UCSD-AML1 (cell line): ENCODE measurements around the gene PRRG2.

Experiments used
- DNase-seq: peaks from one replicate; lab custom pipeline; 2025; ENCODE audit not compliant: unreplicated experiment; lab: John Stamatoyannopoulos, UW

PRRG2 gene

DNA sequence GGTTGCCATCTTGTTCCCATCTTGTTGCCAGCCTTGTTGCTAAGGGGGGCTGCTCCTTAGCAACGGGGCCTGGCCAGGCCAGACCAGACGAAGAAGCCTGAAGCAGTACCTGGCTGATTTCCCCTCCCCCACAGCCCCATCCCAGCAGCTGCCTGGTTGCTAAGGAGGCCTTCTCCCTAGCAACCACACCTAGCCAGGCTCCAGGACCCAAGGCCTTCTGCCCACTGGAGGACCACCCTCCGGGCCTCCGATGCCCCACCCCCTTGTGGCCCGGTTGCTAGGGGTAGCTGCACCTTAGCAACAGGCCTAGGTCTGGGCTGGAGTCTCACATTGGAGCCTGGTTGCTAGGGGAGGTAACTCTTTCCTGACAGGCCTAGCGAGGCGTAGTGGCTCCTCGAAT is 3.9 kb downstream of the PRRG2 start:
- DNase-seq = no peak

DNA sequence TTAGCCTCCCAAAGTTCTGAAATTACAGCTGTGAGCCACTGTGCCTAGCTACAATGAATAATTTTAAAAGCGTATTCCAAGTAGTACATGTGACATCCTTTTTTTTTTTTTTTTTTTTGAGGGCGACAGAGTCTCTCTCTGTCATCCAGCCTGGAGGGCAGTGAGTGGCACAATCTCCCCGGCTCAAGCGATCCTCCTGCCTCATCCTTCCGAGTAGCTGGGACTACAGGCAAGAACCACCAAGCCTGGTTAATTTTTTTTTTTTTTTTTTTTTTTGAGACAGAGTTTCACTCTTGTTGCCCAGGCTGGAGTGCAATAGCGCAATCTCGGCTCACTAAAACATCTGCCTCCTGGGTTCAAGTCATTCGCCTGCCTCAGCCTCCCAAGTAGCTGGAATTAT is 6.1 kb downstream of the PRRG2 start:
- no peak for DNase-seq

DNA sequence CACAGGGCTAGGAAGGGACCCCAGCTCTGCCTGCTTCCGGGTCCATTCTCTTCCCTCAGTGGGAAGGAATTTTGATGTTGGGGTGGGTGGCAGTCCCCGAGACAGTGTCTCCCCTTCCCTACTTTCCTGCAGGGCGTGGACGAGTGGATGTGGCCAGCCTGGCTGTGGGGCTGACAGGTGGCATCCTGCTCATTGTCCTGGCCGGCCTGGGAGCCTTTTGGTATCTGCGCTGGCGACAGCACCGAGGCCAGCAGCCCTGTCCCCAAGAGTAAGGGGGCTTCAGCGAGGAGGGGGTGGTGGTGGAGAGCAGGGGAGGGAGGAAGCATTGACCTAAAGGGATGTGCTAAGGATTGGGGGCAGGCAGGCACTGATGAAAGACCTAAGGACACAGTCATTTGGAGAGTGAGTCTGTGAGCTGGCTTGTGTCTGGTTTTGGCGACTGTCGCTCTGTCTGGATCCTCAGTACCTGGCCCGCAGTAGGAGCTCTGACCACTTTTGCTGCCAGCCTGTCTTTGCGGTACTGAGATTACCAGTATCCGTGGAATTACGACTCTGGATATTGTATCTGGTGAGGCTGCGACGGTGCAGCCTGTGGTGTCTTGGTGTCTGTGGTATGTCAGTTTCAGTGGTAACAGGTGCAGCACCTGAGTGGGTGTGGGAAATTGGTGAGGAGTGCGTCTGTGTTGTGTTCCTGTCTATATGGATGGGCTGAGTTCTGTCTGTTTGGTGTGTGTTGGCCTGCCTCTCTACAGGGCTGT is 7.4 kb downstream of the PRRG2 start:
- no peak for DNase-seq

DNA sequence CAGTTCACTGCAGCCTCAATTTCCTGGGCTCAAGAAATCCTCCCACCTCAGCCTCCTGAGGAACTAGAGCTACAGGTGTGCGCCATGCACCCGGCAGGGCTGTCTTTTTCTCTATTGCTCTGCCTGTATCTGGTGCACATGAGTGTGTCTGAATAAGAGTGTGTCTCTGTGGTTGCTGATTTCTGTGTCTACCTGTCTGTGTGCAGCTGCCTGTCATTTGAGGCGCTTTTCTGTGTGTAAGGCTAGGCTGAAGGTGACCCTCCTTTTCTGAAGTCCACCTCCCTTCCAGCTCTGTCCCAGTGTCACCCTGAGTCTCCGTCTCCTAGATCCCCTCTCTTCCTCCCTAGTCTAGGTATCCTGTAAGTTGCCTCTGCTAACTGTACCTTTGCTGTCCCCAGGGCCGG is 8.4 kb downstream of the PRRG2 start:
- no peak for DNase-seq

DNA sequence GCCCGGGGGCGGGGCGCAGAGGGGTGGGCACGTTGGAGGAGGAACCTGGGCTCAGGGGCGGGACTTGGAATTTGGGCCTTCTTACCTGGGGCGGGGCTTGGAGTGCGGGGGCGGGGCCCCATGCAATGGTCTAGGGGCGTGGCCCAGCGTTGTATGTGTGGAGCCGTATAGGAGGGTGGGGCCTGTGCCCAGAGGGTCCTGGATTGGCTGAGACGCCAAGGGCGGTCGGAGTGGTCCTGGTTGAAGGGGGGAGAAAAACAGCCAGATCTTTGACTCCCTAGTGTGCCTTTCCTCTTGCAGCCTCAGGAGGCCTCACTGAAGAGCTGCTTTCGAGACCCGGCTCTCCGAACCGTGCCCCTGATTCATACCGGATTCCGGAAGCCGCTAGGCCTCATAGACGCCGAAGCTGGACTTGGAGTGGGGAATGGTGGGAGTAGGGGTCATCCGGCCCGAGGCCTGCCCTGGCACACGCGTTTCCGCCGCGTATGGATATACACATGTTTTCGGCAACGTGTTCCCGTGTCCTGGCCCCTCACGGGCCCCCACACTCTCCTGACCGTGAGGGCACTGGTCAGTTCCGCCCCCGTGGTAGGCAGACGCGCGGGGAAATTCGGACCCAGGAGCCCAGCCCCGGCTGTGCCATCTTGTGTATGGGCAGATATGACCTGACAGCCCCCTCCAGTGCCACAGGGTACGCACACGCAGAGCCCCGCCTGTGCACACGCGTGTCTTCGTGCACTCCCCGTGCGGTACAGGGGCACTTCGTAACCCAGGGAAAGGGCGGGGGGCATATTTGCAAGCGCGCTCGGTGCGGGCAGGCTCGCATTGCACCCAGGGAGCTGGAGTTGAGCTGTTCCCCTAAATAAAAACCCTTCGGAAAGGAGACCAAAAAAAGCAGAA is 9.2 kb downstream of the PRRG2 start:
- DNase-seq = peak; percentile 97

DNA sequence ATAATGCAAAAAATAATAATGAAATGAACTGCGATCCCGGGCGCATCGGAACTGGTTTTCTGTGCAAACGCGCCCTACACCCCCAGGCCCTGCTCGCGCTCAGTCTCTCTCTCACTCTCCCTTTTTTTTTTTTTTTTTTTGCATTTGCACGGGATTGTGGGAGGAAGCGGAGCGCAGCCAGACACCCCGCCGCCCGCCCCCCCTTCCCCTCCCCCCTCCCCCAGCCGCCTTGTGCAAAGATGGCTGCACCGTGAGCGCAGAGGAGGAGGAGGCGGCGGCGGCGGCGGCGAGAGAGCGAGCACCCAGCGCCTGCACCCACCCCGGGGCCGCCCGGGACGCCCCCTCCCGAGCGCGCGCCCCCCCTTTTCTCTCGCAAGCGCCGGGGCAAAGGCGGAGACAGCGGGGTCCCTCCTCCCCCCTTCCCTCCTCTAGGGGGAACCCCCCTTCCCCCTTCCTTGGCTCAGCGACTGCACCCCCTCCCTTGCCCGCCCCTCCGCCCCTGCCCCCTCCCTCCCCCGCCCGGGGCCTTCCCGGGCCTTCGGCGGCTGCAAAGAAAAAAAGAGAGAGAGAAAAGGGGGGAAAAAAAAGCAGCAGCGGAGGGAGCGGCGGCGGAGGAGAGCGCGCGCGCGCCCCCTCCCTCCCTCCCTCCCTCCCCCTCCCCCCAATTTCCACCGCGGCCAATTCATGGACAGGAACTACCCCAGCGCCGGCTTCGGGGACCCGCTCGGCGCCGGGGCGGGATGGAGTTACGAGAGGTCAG is 10.0 kb downstream of the PRRG2 start, which contains the start of gene PRR12:
TSS of gene PRR12 (plus strand) at position 212 of the 760 bp plus-strand sequence. CDS start at position 685, 473 bp downstream.
- DNase-seq = peak; percentile 70

DNA sequence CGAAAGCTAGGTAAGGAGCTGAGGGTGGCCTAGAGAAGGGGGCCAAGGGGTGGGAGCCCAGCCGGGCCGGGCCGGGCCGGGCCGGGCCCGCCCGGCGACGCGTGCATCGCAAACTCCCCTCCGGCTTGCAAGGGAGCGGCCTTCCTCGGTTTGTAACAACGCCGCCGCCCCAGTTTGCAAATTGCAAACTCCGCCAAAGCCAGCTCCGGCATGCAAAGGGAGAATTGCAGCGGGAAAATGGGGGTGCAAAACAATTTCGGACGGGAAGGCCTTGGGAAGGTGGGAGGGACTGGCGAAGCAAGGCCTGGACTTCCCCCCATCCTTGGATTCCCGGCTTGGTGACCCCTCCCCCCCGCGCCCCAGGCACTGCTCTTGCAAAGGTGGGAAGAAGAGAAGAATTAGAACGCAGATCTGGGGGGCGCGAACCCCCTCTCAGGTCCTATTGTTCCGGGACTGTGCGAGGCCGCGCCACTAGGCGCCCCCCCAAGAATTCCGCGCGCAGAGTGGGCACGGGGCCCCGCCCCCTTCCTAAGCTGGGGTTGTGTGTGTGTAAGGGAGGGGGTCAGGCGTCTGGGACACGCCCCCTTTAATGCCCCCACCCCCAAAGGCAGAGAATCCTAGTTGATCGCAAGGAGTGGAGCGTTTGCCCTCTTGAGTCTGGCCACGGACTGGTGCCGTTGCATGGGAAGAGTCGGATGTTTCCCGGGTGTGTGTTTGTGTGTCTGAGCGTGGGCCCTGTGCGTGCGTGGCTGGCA is 10.8 kb downstream of the PRRG2 start:
- peak; percentile 55 for DNase-seq

DNA sequence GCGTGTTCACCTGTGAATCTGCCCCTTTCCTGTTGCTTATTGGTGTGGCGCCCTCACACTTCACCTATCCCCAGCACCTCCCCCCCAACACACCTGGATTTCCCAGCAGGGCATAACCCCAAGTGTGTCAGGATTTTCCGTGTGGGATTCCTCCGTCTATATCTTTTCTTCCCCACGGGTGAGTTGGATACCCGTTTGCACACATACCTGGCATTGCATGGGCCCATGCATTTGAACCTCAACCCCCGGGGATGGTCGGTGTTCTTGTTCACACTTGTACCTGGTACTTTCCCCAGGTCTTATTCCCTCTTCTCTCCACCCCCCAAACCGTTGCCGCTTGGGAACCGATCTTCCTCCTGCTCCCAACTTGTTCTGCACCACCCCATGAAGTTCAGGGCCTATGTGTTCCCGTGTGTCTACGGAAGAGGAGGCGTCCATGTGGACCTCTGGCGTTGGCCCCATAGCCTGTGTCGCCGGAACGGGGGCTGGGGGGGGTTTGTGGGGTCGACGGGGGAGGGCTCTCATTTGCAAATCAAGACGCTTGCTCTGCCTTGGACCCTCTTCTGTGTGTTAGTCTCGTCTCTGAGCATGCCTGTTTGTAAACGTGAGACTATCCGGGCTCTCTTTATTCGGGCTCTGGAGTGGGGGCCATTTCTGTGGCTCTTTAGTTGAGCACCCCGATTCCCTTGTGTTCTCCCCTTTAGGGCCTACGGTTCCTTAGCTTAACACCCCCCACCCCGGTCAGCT is 11.5 kb downstream of the PRRG2 start:
- no peak for DNase-seq

DNA sequence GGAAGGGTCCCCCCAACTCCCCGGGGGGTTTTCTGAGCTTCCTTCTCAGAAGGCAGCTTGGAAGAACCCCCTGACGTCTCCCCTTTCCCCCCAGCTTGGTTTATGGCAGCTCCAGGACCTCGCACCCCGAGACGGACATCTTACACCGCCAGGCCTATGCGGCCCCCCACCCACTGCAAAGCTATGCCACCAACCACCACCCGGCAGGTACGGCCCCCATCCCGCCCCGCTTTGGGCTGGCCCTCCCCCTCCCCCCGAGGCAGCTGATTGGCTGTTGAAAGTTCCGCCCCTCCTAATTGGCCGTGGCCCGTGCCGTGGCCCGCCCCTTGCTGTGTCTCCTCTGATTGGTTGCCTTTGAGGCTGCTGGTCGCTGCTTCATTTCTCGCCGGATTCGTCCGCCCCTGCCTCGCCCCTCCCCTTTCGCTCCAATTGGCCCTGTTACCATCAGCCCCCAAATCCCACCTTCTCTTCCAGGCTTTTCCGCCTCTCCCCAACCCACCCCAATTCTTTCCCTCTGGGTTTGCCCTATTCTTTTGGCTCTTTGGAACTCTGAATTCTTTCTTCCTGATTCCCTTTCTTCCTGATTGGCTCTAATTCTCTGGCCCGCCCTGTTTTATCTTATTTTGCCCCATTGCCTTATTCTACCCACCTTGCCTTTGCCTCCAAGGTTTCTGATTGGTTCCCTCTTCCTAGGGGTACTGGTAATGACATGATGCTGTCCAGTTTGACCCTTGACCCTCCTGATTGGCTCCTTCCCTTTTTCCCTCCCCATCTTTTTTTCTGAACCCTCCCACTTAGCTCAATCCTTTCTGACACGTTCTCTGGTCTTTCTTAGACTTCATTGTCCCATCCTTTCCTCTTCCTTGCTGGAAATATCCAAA is 12.4 kb downstream of the PRRG2 start:
- peak; percentile 22 for DNase-seq

DNA sequence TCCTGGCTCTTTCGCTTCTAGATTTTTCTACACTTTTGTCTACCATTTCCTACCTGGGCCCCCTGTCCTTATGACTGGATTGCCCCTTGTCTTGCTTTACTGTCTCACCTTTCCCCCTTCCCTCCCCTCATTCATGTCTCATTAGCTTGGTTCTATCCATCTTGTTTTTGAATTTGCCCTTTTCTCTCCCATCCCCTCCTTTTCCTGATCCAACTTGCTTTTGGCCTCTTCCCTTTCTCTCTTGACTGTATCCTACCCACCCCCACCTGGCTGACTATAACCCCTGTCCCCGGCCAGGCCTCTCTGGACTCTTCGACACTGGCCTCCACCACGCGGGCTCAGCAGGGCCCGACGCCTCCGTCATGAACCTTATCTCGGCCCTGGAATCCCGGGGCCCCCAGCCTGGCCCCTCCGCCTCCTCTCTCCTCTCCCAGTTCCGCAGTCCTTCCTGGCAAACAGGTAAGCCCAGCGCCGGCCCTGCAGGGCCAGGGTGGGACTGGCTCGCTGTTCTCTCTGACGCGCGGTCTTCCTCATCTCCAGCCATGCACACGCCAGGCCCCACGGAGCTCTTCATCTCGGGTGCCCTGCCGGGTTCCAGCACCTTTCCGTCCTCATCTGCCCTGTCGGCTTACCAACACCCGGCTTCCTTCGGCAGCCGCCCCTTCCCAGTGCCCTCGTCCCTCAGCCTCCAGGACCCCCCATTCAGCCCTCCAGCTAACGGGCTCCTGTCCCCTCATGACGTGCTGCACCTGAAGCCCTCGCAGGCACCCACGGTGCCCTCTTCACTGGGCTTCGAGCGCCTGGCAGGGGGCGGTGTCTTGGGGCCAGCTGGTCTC is 13.3 kb downstream of the PRRG2 start:
- DNase-seq = no peak

DNA sequence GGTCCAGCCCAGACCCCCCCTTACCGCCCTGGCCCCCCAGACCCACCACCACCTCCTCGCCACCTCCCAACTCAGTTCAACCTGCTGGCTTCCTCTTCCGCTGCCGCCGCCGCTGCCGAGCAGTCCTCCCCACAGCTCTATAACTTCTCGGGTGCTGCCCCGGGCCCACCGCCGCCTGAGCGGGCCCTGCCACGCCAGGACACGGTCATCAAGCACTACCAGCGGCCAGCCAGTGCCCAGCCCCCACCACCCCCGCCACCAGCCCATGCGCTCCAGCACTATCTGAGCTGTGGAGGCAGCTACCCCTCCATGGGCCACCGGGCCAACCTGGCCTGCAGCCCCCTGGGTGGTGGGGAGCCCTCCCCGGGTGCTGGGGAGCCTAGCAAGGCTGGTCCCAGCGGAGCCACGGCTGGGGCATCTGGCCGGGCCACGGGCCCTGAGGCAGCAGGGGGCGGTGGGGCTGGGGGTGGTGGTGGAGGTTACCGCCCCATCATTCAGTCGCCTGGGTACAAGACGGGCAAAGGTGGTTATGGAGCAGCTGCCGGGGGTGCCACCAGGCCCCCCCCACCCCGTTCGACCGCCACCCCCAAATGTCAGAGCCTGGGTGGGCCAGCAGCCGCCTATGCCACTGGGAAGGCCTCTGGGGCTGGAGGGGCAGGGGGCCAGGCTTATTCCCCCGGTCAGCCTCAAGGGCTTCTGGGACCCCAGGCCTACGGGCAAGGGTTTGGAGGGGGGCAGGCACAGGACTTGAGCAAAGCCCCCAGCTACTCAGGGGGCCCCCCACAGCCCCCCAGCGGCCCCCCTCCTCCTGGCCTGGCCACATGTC is 14.1 kb downstream of the PRRG2 start:
- no peak for DNase-seq

DNA sequence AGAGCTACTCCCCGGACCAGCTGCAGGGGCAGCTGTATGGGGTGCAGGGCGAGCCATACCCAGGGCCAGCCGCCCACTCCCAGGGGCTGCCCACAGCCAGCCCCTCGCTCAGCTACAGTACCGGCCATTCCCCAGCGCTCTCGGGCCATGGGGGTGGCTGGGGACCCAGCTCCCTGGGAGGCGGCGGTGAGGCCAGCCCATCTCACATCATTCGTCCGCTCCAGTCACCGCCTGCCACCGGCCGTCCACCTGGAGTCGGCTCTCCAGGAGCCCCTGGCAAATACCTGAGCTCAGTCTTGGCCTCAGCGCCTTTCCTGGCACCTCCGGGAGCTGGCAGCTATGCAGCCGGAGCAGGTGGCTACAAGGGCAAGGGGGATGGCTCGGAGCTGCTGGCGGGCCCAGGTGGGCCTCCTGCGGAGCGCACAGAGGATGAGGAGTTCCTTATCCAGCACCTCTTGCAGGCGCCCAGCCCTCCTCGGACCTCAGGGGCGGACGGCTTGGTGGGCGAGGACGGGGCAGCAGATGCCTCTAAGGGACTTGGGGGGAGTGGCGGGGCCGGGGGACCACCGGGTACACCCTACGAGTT is 14.8 kb downstream of the PRRG2 start:
- DNase-seq = no peak

DNA sequence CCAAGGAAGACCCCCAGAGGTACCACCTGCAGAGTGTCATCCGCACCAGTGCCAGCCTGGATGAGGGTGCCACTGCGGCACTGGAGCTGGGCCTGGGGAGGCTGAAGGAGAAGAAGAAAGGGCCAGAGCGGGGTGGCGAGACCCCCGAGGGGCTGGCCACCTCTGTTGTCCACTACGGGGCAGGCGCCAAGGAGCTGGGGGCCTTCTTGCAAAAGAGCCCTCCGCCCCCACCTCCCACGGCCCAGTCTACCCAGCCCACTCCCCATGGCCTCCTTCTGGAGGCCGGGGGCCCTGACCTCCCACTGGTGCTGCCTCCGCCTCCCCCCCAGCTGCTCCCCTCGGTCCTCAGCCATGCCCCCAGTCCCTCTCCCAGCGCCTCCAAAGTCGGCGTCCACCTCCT is 15.3 kb downstream of the PRRG2 start:
- DNase-seq = no peak

DNA sequence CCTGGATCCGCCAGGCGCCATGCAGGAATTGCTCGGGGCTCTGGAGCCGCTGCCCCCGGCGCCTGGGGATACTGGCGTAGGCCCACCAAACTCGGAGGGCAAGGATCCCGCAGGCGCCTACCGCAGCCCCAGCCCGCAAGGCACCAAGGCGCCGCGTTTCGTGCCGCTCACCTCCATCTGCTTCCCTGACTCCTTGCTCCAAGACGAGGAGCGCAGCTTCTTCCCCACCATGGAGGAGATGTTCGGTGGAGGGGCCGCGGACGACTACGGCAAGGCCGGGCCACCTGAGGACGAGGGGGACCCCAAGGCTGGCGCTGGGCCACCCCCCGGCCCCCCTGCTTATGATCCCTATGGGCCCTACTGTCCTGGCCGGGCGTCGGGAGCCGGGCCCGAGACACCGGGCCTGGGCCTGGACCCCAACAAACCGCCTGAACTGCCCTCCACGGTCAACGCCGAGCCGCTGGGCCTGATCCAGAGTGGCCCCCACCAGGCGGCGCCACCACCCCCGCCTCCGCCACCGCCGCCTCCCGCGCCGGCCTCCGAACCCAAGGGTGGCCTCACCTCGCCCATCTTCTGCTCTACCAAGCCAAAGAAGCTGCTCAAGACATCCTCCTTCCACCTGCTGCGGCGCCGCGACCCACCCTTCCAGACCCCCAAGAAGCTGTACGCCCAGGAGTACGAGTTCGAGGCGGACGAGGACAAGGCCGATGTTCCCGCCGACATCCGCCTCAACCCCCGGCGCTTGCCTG is 16.0 kb downstream of the PRRG2 start:
- DNase-seq = no peak

DNA sequence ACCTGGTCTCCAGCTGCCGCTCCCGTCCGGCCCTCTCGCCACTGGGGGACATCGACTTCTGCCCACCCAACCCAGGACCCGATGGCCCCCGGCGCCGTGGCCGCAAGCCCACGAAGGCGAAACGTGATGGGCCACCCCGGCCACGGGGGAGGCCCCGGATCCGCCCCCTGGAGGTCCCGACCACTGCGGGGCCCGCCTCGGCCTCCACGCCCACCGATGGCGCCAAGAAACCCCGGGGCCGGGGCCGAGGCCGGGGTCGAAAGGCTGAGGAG is 16.5 kb downstream of the PRRG2 start:
- no peak for DNase-seq
